Loucy (cell line): Measurements from ENCODE around the gene CAPS.

Experiments
- H2AFZ ChIP-seq: fragments of 200-600 bp; sonication (generic); 2 replicates; pipeline ENCODE4 v1.6.0; 2016; ENCODE audit warnings: antibody characterized with exemption, mild to moderate bottlenecking, low read length, moderate library complexity
- H3F3A ChIP-seq: fragments of 200-600 bp; 2 replicates; pipeline ENCODE4 v1.6.0; 2016; ENCODE audit warnings: antibody characterized with exemption, low read depth, mild to moderate bottlenecking
- H3K27me3 ChIP-seq: fragments of 200-600 bp; sonication (generic); 2 replicates; pipeline ENCODE4 v1.6.1; 2014; ENCODE audit warnings: low read length, mild to moderate bottlenecking; ENCODE audit not compliant: insufficient read depth, poor library complexity, severe bottlenecking
- H3K36me3 ChIP-seq: fragments of 200-600 bp; sonication (generic); 2 replicates; pipeline ENCODE4 v1.6.1; 2016; ENCODE audit warnings: low read length; ENCODE audit not compliant: insufficient read depth
- H3K4me1 ChIP-seq: fragments of 200-600 bp; sonication (generic); 2 replicates; pipeline ENCODE4 v1.5.1; 2014; ENCODE audit warnings: low read length, mild to moderate bottlenecking; ENCODE audit not compliant: insufficient read depth, poor library complexity, severe bottlenecking
- H3K4me2 ChIP-seq: fragments of 200-600 bp; sonication (generic); 2 replicates; pipeline ENCODE4 v1.6.0; 2014; ENCODE audit warnings: antibody characterized with exemption, low read length, low read depth, mild to moderate bottlenecking; ENCODE audit not compliant: poor library complexity, severe bottlenecking
- H3K4me3 ChIP-seq: fragments of 200-600 bp; sonication (generic); 2 replicates; pipeline ENCODE4 v1.5.1; 2014; ENCODE audit warnings: low read length, mild to moderate bottlenecking, mixed read lengths; ENCODE audit not compliant: poor library complexity, severe bottlenecking
- H3K79me2 ChIP-seq: fragments of 200-600 bp; sonication (generic); 2 replicates; pipeline ENCODE4 v1.6.1; 2014; ENCODE audit warnings: low read length; ENCODE audit not compliant: insufficient read depth
- H3K9ac ChIP-seq: fragments of 200-600 bp; sonication (generic); 2 replicates; pipeline ENCODE4 v1.6.0; 2014; ENCODE audit warnings: mild to moderate bottlenecking, low read depth, low read length, moderate library complexity; ENCODE audit not compliant: poor library complexity, severe bottlenecking
- H3K9me2 ChIP-seq: fragments of 200-600 bp; sonication (generic); replicated peaks from 2 replicates; pipeline ENCODE4 v1.6.1; 2016; ENCODE audit warnings: low read depth, low read length, mixed read lengths
- H3K9me3 ChIP-seq: fragments of 200-600 bp; sonication (generic); 2 replicates; pipeline ENCODE4 v1.6.1; 2014; ENCODE audit warnings: mild to moderate bottlenecking, antibody characterized with exemption, low read length, low read depth; ENCODE audit not compliant: insufficient read depth
- H4K20me1 ChIP-seq: fragments of 200-600 bp; sonication (generic); 2 replicates; pipeline ENCODE4 v1.6.0; 2014; ENCODE audit warnings: antibody characterized with exemption, low read length, mild to moderate bottlenecking; ENCODE audit not compliant: insufficient read depth, poor library complexity, severe bottlenecking
- EZH2phosphoT487 ChIP-seq: fragments of 200-600 bp; IDR thresholded peaks from 2 replicates; pipeline ENCODE4 v1.6.1; 2018; ENCODE audit warnings: antibody characterized with exemption, mild to moderate bottlenecking, moderate library complexity, borderline replicate concordance
- TF ChIP-seq, protein P1 (sequence below): fragments of 200-600 bp; sonication (generic); conservative IDR thresholded peaks from 2 replicates; pipeline ENCODE4 v1.5.1; 2014; ENCODE audit warnings: mild to moderate bottlenecking, antibody characterized with exemption, low read length

CAPS gene

DNA sequence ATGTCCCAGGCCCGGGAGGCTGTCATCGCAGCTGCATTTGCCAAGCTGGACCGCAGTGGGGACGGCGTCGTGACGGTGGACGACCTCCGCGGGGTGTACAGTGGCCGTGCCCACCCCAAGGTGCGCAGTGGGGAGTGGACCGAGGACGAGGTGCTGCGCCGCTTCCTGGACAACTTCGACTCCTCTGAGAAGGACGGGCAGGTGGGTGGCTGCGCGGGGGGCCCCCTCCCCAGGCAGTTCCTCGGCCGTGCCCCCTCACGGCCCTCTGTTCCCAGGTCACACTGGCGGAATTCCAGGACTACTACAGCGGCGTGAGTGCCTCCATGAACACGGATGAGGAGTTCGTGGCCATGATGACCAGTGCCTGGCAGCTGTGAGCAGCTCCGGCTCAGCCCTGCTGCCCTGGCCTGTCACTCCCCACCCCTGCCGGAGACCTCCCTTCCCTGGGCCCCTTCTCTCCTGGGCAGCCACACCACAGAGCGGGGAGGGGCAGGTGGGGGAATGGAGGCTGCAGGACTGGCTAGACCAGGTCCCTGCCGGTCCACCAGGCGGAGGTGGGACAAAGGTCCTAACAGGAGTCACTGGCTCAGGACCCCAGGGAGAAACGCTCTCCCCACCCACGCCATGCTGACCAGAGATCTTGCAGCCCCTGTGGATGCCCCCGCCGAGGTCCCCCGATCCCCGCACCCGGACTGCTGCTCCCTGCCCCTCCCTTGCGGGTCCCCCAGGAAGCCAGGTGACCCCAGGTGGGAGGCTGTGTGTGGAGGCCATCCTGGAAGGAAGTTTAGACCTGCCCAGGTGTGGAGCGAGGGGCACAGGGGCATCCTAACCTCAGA, 1.1 kb downstream of the CAPS start:
- Histone ChIP-seq H3K4me3 (no peak overlapping the region), H3K9me3 (no peaks in the 10 kb centered on the region), H3K79me2 (no peaks in the 10 kb centered on the region), H3F3A (no peaks in the 10 kb centered on the region), H3K9me2 (no peaks in the 10 kb centered on the region), H4K20me1 (no peaks in the 10 kb centered on the region), H3K4me2 (no peak overlapping the region), H2AFZ (no peak overlapping the region), H3K4me1 (no peaks in the 10 kb centered on the region), H3K9ac (no peak overlapping the region), H3K27me3 (no peaks in the 10 kb centered on the region), H3K36me3 (peaks cover 43% of the 10 kb centered on the region; the same call in 1 of the 2 replicates)
- TF ChIP-seq EZH2phosphoT487, result no peak
- TF ChIP-seq, protein P1, sequence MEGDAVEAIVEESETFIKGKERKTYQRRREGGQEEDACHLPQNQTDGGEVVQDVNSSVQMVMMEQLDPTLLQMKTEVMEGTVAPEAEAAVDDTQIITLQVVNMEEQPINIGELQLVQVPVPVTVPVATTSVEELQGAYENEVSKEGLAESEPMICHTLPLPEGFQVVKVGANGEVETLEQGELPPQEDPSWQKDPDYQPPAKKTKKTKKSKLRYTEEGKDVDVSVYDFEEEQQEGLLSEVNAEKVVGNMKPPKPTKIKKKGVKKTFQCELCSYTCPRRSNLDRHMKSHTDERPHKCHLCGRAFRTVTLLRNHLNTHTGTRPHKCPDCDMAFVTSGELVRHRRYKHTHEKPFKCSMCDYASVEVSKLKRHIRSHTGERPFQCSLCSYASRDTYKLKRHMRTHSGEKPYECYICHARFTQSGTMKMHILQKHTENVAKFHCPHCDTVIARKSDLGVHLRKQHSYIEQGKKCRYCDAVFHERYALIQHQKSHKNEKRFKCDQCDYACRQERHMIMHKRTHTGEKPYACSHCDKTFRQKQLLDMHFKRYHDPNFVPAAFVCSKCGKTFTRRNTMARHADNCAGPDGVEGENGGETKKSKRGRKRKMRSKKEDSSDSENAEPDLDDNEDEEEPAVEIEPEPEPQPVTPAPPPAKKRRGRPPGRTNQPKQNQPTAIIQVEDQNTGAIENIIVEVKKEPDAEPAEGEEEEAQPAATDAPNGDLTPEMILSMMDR, result no peak

DNA sequence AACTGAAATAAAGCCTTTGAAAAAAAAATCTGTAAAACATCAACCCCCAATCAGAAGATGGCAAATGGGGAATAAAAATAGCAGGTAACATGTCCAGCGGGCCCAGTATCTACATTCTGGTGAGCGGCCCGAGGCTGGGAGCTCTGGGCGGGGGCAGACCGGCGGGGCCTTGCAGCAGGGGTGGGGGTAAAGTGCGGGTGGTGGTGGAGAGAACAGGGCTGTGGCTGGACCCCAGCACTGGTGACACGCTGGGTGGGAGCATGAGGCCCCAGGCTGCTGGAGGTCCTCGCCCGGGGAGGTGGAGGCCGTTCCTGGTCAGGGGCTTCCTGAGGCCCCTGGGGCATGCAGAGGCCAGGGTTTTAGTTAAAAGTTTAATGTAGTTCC, 1.7 kb downstream of the CAPS start:
- Histone ChIP-seq H3K9me2 (no peaks in the 10 kb centered on the region), H3F3A (no peaks in the 10 kb centered on the region), H2AFZ (no peak overlapping the region), H3K36me3 (peaks cover 49% of the 10 kb centered on the region; the same call in 1 of the 2 replicates), H3K27me3 (no peaks in the 10 kb centered on the region), H3K4me3 (no peak overlapping the region), H3K9ac (no peak overlapping the region), H4K20me1 (no peaks in the 10 kb centered on the region), H3K79me2 (no peaks in the 10 kb centered on the region), H3K9me3 (no peaks in the 10 kb centered on the region), H3K4me1 (no peaks in the 10 kb centered on the region), H3K4me2 (no peak overlapping the region)
- TF ChIP-seq, protein P1, result no peak
- no peak for TF ChIP-seq EZH2phosphoT487

DNA sequence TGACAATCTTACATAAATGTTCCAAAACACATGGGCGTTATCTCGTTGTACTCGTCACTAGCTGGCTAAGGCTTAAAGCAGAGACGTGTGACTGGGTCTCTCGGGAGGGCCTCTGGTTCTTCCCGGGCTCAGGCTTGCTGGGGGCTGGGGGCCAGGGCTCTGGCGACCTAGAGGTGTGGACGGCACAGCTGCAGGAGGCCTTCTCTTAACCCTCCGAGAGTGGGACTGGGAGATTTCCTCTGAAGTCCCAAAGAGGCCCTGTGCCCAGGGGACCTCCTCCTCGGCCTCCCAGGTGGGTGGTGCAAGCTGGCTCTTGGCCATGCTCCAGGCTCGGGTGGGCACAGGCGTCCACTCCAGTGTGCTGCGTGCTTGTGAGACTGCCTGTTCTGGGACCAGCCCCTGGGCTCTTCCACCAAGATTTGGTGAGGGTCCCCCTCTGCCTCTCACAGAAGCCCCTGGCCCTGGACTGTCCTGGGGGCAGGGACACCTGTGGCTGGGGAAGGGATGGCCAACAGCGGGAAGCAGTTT, 2.2 kb downstream of the CAPS start:
- Histone ChIP-seq H4K20me1 (no peaks in the 10 kb centered on the region), H3K4me2 (no peak overlapping the region), H3K36me3 (peaks cover 53% of the 10 kb centered on the region; the same call in 1 of the 2 replicates), H3K4me3 (no peak overlapping the region), H3K9me2 (no peaks in the 10 kb centered on the region), H3K79me2 (no peaks in the 10 kb centered on the region), H3K27me3 (no peaks in the 10 kb centered on the region), H3K9ac (no peak overlapping the region), H3K9me3 (no peaks in the 10 kb centered on the region), H2AFZ (no peak overlapping the region), H3K4me1 (no peaks in the 10 kb centered on the region), H3F3A (no peaks in the 10 kb centered on the region)
- TF ChIP-seq, protein P1, result no peak
- TF ChIP-seq EZH2phosphoT487, result no peak
